ENCODE results near the gene CSNK1G1.

Gene CSNK1G1

DNA sequence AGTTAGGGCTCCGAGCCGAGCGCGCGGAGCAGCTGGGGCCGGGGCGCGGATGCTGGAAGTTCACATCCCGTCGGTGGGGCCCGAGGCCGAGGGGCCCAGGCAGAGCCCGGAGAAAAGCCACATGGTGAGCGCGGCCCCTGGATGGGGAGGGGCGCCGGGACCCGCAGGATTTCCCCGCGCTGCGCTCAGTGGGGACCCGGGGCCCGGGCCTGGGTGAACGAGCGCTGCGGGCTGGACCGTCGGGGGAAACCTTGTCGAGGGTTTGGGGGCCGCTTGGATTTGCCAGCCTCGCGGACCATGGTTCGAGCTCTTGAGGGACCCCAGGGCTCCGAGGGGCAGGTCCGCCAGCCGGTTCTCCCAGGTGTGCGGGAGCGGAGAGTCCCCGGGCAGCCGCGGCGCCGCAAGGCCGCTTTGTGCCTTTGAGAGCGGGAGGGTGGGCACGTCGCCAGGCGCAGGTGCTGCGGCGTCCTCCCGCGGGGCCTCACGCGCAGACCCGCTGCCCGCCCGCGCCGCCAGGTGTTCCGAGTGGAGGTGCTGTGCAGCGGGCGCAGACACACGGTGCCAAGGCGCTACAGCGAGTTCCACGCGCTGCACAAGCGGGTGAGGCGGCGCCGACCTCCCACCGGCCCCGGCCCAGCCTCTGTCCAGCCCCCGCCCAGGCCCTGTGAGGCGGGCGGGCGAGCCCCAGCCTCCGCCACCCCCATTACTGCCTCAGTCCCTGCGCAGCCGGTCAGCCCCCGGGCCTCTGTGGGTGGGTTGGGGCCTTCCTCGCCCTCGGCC lies 204.1 kb downstream of the CSNK1G1 start, which contains the start of gene SNX22:
Gene SNX22, plus strand, starts transcription at position 5 of the 780 bp plus-strand sequence. Its CDS starts 45 bp downstream, at position 50.
- DNase-seq, result no peak

DNA sequence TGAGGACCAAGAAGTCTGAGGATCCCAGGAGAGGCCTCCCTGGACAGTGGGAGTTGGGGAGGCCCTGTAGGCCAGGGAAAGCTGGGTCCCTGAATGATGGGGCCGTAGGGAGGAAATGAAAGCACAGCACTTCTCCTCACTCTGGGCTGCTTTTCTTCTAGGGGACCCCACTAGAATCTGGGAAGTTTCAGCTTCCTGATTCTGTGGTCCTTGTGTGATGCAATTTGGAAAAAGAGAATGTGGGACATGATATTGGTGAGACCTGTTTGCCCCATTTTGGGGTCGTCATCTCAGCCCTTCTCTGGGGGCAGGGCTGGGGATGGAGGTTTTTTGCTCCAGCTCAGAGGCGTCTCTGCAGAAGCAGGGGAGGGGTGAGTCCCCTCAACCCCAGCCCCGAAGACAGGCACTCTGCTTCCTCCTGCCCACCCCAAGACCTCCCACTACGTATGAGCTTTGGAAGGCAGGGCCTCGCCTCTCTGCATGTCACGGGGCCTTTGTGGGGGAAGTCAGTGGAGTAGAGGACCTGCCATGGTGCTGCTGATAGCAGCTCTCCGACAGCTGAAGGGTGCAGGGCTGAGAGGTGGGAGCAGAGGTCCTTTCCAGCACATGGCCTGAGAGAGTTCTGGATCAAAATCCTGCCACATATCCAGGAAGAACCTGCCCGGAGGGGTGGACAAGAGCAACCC lies 205.9 kb downstream of the CSNK1G1 start:
- DNase-seq, result no peak

DNA sequence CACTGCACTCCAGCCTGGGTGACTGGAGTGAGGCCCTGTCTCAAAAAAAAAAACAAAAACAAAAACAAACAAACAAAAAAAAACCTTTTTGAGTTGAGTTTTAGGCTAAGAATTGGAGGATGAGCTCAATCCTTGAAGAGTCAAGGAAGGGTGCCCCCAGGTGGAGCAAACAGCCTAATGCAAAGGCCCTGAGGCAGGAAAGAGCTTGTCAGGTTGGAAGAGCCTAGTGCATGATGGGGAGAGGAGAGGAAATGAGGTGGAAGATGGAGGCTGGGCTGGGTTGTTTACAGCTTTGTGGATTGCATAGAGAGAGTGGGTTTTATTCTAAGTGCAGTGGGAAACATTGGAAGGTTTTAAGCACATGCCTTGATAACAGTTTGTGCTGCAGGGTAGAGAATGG lies 206.5 kb downstream of the CSNK1G1 start:
- no peak for DNase-seq

GRCh38 chr15:64148581-64148980 lies 207.4 kb downstream of the CSNK1G1 start:
- DNase-seq, result no peak

DNA sequence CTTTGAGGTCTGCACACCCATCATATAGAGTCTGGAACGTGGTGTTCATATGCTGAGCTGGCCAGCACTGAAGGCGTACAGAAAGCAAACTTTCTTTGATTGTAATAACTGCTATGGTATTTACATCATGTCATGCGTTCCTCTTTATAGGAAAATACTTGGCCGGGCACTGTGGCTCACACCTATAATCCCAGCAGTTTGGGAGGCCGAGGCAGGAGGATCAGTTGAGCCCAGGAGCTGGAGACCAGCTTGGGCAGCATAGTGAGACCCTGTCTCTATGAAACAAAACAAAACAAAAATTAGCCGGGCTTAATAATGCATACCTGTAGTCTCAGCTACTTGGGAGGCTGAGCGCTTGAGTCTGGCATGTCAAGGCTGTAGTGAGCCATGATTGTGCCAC lies 207.8 kb downstream of the CSNK1G1 start:
- DNase-seq, result no peak

- no peak for DNase-seq
These were observed 208.9 kb downstream of the CSNK1G1 start for GRCh38 chr15:64146885-64147681.

DNA sequence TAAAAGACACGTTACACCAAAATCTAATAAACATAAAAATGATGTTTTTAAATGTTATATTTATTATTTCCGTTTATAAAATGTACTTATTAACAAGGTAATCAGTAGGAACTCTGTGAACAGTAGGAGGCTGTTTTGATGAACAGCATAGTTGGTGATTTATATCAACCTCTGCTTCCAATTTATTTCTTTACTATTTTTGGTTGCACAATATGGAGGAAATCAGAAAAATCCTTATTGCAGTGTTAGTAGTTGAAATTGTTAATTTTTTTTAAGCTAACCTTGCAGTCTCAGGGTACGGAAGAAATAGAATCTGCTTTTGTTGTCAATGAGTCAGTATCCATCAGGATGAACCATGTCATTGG lies 209.5 kb downstream of the CSNK1G1 start:
- no peak for DNase-seq

DNA sequence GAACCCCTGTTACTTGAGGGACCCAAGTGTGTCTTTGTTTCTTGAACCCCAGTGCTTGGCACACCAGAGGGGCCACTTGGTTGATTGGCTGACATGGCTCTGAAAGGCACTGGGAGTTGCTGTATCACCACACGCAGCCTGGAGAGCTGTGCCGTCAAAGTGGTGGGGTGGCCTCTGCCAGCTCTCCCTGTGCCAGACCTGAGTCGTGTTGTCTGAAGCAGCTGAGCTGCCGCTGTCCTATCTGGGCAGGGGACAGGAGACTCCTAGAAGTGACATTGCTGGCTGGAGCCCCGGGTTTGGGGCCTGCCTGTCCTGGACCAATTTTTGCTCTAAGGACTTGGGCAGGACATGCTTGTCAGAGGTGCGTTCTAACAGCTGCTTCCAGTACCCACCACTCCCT lies 209.9 kb downstream of the CSNK1G1 start:
- DNase-seq, result no peak

DNA sequence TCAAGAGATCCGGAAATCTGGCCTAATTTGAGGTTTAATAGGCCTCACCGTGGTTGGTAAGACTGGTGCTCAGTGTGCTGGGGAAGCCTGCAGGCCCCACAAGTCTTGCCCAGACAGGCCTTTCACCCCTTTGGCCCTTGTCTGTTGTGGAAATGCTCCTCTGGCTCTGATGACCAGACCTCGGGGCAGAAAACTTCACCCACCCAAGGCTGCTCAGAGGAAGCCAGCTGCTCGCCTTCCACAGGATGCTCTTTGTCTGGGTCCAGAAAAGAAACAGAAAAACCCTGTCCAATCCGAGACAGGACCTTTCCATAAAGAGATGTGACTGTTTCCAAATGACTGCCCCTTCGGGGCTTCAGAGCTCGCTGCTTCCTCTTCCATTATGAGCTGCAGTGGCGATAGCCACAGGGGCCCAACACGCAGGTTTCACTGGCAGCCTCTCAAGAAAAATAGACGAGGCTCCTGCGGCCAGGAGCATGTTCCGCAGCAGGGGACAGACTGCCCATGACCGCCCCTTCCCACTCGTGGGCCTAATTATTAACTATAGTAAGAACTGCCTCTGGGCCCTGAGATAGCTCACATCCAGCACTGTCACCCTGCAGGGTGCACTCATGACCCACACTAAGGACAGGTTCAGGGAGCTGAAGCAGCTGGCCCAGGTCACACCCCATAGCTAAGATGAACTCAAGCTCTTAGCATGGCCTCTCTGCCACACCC lies 211.2 kb downstream of the CSNK1G1 start:
- DNase-seq, result no peak

DNA sequence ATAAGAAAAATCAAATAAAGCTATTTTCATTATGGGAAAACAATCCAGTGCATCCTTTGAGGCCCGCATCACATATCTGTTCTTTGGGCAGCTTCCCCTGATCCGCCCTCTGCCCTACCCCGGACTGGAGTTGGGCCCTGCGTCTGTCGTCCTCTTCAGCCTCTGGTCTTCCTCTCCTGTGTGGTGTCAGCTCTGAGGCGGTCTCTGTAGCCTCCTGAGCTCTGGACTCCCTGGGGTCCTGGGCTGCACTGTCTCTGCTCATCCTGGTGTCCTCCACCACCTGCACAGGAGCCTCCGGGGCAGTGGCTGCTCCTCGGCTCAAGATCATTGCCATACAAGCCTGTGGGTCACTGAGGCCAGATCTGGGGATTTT lies 211.8 kb downstream of the CSNK1G1 start:
- no peak for DNase-seq

GRCh38 chr15:64143276-64143675 lies 212.7 kb downstream of the CSNK1G1 start:
- DNase-seq, result no peak

- no peak for DNase-seq
These were observed 214.0 kb downstream of the CSNK1G1 start for GRCh38 chr15:64141798-64142512.

GRCh38 chr15:64138331-64138941 lies 217.5 kb downstream of the CSNK1G1 start:
- no peak for DNase-seq

DNA sequence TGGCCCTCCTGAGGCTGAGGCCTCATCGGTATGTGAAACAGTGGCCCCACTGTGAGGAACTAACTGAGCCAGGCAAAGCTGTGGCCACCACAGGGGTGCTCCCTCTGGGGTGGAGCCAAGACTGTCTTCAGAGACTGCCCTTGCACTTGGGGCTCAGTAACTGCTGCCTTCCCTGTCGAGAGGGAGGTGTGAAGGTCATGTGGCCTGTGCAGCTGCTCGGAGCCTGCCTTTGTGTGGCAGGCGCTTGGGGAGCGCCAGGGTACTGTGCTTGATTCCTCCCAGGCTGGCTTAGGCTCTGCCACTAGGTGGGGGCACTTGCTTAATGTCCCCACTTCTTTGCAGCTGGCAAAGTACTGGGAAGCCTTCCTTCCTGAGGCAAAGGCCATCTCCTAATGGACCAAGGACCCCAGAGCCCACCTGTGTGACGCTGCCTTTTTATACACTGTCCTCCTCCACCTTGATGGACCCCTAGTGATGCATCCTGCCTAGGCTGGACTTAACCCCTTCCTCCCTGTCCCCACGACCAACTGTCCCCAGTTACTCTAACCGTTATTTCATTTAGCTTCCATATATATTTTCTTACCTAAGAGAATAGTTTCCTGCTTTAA lies 218.6 kb downstream of the CSNK1G1 start:
- no peak for DNase-seq

DNA sequence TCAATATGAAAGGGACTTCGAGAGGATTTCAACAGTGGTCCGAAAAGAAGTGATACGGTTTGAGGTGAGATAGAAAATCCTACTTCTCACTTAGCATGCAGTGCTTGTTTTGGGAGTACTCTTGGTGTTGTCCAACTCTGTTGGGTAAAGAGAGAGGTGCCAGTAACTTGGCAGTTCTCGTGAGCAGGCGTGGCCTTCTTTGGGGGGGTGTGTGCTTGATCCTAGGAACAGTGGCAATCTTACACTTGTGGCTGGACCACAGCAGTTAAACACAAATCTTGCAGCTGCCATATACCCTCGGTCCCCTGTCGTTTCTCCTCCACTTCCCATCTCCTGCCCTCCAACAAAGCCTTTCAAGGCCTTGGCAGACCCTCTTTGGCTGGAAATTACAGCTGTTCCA lies 219.6 kb downstream of the CSNK1G1 start:
- no peak for DNase-seq

DNA sequence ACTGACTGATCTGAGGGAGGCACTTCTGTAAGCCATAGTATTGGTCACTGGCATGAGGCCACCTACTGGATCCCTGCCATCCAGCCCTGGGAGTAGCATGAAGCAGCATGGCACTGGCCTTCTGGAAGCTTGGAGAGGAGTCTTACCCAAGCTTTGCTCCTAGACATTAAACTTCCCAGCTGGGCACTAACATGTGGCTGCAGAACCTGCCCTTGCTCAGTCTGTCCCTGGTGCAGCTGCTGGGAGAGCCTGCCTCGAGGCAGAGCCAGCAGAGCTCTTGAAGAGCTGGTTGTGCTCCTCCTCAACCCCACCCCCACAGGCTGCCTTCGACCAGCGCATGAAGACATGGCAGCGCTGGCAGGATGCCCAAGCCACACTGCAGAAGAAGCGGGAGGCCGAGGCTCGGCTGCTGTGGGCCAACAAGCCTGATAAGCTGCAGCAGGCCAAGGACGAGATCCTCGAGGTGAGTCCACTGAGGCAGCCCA lies 221.6 kb downstream of the CSNK1G1 start:
- peak; percentile 37 for DNase-seq

DNA sequence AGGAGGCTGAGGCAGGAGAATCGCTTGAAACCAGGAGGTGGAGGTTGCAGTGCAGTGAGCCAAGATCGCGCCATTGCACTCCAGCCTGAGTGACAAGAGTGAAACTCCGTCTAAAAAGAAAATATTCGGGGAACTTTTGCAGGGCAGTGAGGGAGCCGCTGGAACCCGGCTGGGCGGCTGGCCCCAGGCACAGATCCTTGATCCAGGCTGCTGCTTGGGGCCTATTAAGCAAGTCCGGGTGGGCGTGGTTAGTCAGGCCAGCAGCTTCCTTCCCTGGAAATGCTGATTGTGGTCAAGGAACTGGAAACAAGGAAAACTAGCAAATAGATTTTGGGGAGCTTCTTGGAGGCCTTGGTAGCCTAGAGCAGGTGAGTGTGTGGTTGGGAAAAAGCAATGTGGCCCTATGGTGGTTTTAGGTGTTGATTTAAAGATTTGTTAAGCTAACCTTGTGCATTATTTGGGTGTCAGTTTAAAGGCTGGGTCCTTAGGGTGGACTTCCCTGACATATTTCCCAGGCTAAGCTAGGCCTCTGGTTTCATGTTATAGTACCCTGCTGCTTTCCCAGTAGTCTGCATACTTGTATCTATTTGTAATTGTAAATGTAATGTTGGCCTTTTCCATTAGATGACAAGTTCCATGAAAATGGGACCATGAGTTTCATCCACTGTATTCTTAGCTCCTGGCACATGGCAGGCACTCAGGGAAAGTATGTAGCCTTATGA lies 222.2 kb downstream of the CSNK1G1 start:
- DNase-seq, result no peak

GRCh38 chr15:64132217-64132616 lies 223.8 kb downstream of the CSNK1G1 start:
- no peak for DNase-seq

DNA sequence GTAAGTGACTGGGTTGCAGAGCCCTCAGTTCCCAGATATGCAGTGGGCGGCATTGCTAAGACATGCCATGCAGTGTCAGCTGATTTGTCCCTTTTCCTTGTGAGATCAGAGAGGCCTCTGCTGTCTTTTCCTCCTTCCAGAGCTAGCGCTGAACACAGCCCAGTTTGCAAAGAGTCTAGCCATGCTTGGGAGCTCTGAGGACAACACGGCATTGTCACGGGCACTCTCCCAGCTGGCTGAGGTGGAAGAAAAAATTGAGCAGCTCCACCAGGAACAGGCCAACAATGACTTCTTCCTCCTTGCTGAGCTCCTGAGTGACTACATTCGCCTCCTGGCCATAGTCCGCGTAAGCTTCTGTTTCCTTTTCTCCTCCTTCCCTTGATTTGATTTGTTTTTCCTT lies 224.4 kb downstream of the CSNK1G1 start:
- no peak for DNase-seq

GRCh38 chr15:64130159-64130558 lies 225.8 kb downstream of the CSNK1G1 start:
- no peak for DNase-seq

All from NCI-H2029 treated with DMSO at 0.1 percent for 48 hours (cell line).